Astrocyte (in vitro differentiated cells and primary cell): ENCODE data around the gene MLLT10. TPM values are rescaled to one million over a fixed set of nuclear protein-coding genes. Genes with fewer than 3 reads are reported as not detected.

Source experiments
- DNase-seq: peaks from one replicate; pipeline ENCODE4 v3.0.0-alpha.2; 2010; ENCODE audit warnings: low read depth
- FAIRE-seq: peaks from 2 replicates; lab custom pipeline; 2011; peaks lifted over from hg19 to GRCh38; lab: Jason Lieb, UNC
- H2AFZ ChIP-seq: 2 replicates; pipeline ENCODE4 v1.6.0; 2012; ENCODE audit warnings: low read depth, low read length, inconsistent platforms
- H3K27ac ChIP-seq: 2 replicates; pipeline ENCODE4 v1.5.1; 2011; ENCODE audit warnings: low read depth, low read length, inconsistent platforms
- H3K27me3 ChIP-seq: 2 replicates; pipeline ENCODE4 v1.6.0; 2011; ENCODE audit warnings: low read length, inconsistent platforms; ENCODE audit not compliant: insufficient read depth
- H3K36me3 ChIP-seq: 2 replicates; pipeline ENCODE4 v1.5.1; 2011; ENCODE audit warnings: low read length, inconsistent platforms; ENCODE audit not compliant: insufficient read depth
- H3K4me1 ChIP-seq: 2 replicates; pipeline ENCODE4 v1.5.1; 2011; ENCODE audit warnings: low read length, inconsistent platforms; ENCODE audit not compliant: insufficient read depth
- H3K4me2 ChIP-seq: 2 replicates; pipeline ENCODE4 v1.6.0; 2012; ENCODE audit warnings: low read length, inconsistent platforms
- H3K4me3 ChIP-seq: 2 replicates; pipeline ENCODE4 v1.5.1; 2011; ENCODE audit warnings: low read depth, mild to moderate bottlenecking, low read length, inconsistent platforms; ENCODE audit not compliant: insufficient read depth
- H3K79me2 ChIP-seq: 2 replicates; pipeline ENCODE4 v1.6.0; 2012; ENCODE audit warnings: mild to moderate bottlenecking, low read length, inconsistent platforms; ENCODE audit not compliant: insufficient read depth
- H3K9ac ChIP-seq: 2 replicates; pipeline ENCODE4 v1.6.0; 2012; ENCODE audit warnings: mild to moderate bottlenecking, low read length, inconsistent platforms
- H3K9me3 ChIP-seq: 2 replicates; pipeline ENCODE4 v1.5.1; 2012; ENCODE audit warnings: low read depth, mild to moderate bottlenecking, low read length, inconsistent platforms; ENCODE audit not compliant: insufficient read depth
- H4K20me1 ChIP-seq: 2 replicates; pipeline ENCODE4 v1.6.0; 2012; ENCODE audit warnings: low read length, inconsistent platforms; ENCODE audit not compliant: insufficient read depth
- H3K27ac Mint-ChIP-seq: one replicate; pipeline ENCODE4 v1.8.0; 2021; ENCODE audit warnings: mild to moderate bottlenecking, mixed read lengths; ENCODE audit not compliant: unreplicated experiment
- H3K27me3 Mint-ChIP-seq: one replicate; pipeline ENCODE4 v1.8.0; 2021; ENCODE audit warnings: low read depth, mixed read lengths; ENCODE audit not compliant: unreplicated experiment
- H3K36me3 Mint-ChIP-seq: one replicate; pipeline ENCODE4 v1.8.0; 2021; ENCODE audit warnings: low read depth, mixed read lengths; ENCODE audit not compliant: unreplicated experiment
- H3K4me1 Mint-ChIP-seq: one replicate; pipeline ENCODE4 v1.8.0; 2021; ENCODE audit warnings: low read depth, mixed read lengths; ENCODE audit not compliant: unreplicated experiment
- H3K4me3 Mint-ChIP-seq: one replicate; pipeline ENCODE4 v1.8.0; 2021; ENCODE audit warnings: mild to moderate bottlenecking, moderate library complexity, mixed read lengths; ENCODE audit not compliant: unreplicated experiment
- H3K9me3 Mint-ChIP-seq: one replicate; pipeline ENCODE4 v1.8.0; 2021; ENCODE audit warnings: mild to moderate bottlenecking, mixed read lengths; ENCODE audit not compliant: unreplicated experiment
- EZH2 ChIP-seq: IDR thresholded peaks from 2 replicates; pipeline ENCODE4 v1.6.1; 2012; ENCODE audit warnings: mild to moderate bottlenecking, low read length, inconsistent platforms; ENCODE audit not compliant: insufficient read depth
- total RNA-seq: library from RNA; stranded (reverse); gene quantifications from 2 replicates; pipeline ENCODE4 v1.2.1, GENCODE V29; 2021
- TF ChIP-seq, protein P1 (sequence below): IDR thresholded peaks from 2 replicates; pipeline ENCODE4 v1.5.1; 2011; ENCODE audit warnings: low read depth, mild to moderate bottlenecking, inconsistent platforms, low read length, moderate library complexity; ENCODE audit not compliant: insufficient read depth

MLLT10 gene
- total RNA-seq, 1 donor from 2014 or later, result 46.9 TPM

GRCh38 chr10:21502348-21502740 is 31.7 kb upstream of the MLLT10 start:
- H3K9me3 ChIP-seq, result no peaks in the 10 kb centered on the region
- DNase-seq (no peak), FAIRE-seq (no peak)
- H3K36me3 ChIP-seq, result no peaks in the 10 kb centered on the region
- Mint-ChIP-seq H3K9me3 (no peaks in the 10 kb centered on the region), H3K36me3 (no peaks in the 10 kb centered on the region), H3K27ac (peak overlapping the region; percentile 4), H3K4me1 (peaks cover 47% of the 10 kb centered on the region), H3K27me3 (peaks cover 5% of the 10 kb centered on the region), H3K4me3 (peak overlapping the region; percentile 23)
- TF ChIP-seq, protein P1, sequence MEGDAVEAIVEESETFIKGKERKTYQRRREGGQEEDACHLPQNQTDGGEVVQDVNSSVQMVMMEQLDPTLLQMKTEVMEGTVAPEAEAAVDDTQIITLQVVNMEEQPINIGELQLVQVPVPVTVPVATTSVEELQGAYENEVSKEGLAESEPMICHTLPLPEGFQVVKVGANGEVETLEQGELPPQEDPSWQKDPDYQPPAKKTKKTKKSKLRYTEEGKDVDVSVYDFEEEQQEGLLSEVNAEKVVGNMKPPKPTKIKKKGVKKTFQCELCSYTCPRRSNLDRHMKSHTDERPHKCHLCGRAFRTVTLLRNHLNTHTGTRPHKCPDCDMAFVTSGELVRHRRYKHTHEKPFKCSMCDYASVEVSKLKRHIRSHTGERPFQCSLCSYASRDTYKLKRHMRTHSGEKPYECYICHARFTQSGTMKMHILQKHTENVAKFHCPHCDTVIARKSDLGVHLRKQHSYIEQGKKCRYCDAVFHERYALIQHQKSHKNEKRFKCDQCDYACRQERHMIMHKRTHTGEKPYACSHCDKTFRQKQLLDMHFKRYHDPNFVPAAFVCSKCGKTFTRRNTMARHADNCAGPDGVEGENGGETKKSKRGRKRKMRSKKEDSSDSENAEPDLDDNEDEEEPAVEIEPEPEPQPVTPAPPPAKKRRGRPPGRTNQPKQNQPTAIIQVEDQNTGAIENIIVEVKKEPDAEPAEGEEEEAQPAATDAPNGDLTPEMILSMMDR, result no peak
- no peak for TF ChIP-seq EZH2
- no peak overlapping the region for H3K4me2 ChIP-seq
- H3K4me3 ChIP-seq, result no peak overlapping the region
- peaks cover 3% of the 10 kb centered on the region for H3K4me1 ChIP-seq
- H4K20me1 ChIP-seq, result no peaks in the 10 kb centered on the region
- peaks cover 3% of the 10 kb centered on the region for H3K27me3 ChIP-seq
- no peak overlapping the region for H2AFZ ChIP-seq
- no peak overlapping the region for H3K9ac ChIP-seq
- H3K27ac ChIP-seq, result no peak overlapping the region
- H3K79me2 ChIP-seq, result no peaks in the 10 kb centered on the region

DNA sequence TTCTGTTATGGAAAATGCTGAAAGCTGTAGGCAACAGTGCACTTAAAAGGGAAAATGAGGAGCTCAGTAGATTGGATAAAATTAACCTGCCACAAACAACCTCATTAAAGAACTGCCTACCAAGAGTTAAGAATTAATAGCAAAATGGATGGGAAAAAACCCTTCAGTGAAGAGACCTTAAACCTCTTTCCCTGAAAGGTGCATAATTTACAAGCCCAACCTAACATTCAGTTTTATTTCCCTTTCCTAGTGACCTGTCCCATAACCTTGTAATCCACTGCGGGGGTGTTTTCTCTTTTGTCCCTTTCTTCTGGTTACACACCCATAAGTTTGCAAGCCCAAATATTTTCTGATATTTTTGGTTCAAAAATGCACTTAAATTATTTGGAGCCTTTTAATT is 30.5 kb upstream of the MLLT10 start:
- no peak overlapping the region for H3K4me3 Mint-ChIP-seq
- H3K27ac Mint-ChIP-seq, result no peak overlapping the region

DNA sequence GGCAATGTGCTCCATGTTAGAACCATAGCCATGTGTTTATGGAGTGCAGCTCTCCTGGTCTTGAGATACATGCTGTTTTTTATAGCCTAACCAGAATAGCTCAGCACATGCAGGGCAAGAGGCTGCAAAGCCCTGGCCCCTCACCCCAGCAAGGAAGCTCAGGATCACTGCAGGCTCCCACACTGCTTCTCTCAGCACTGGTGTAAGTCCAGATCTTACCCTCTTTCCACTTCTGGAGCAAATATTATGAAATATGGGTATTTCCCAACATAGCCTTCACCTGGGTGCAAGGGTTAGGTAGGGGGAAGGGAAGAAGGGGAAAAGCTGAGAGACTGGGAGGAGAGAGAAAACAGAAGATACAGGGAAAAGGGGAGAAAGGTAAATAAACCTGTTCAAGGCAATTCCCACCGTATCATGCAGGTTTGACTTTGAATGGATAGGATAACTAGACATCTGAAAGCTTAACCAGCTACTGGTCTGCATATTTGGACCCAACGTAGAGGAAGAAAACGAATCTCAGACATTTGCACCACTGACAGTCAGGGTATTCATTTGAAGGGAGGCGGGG is 28.2 kb upstream of the MLLT10 start:
- TF ChIP-seq EZH2, result no peak
- TF ChIP-seq, protein P1, result no peak
- Histone ChIP-seq H3K4me3 (no peak overlapping the region), H3K27me3 (no peaks in the 10 kb centered on the region), H4K20me1 (no peaks in the 10 kb centered on the region), H3K27ac (no peak overlapping the region), H3K9me3 (no peaks in the 10 kb centered on the region), H3K36me3 (no peaks in the 10 kb centered on the region), H3K4me2 (no peak overlapping the region), H3K9ac (no peak overlapping the region), H2AFZ (no peak overlapping the region), H3K79me2 (no peaks in the 10 kb centered on the region), H3K4me1 (peaks cover 12% of the 10 kb centered on the region)
- H3K4me1 Mint-ChIP-seq, result peaks cover 41% of the 10 kb centered on the region
- no peaks in the 10 kb centered on the region for H3K27me3 Mint-ChIP-seq
- H3K36me3 Mint-ChIP-seq, result no peaks in the 10 kb centered on the region
- no peak overlapping the region for H3K4me3 Mint-ChIP-seq
- no peaks in the 10 kb centered on the region for H3K9me3 Mint-ChIP-seq
- DNase-seq, result no peak
- FAIRE-seq, result no peak
- H3K27ac Mint-ChIP-seq, result no peak overlapping the region

More for the DNA sequence above, 30.5 kb upstream of the MLLT10 start:
- no peaks in the 10 kb centered on the region for H3K36me3 Mint-ChIP-seq
- Histone ChIP-seq H3K79me2 (no peaks in the 10 kb centered on the region), H3K9me3 (no peaks in the 10 kb centered on the region), H3K27me3 (peaks cover 3% of the 10 kb centered on the region), H3K4me2 (no peak overlapping the region), H2AFZ (no peak overlapping the region), H3K4me3 (no peak overlapping the region), H3K4me1 (no peaks in the 10 kb centered on the region), H3K36me3 (no peaks in the 10 kb centered on the region), H3K9ac (no peak overlapping the region), H4K20me1 (no peaks in the 10 kb centered on the region), H3K27ac (no peak overlapping the region)
- H3K27me3 Mint-ChIP-seq, result peaks cover 5% of the 10 kb centered on the region
- H3K9me3 Mint-ChIP-seq, result no peaks in the 10 kb centered on the region
- DNase-seq (no peak), FAIRE-seq (no peak)
- H3K4me1 Mint-ChIP-seq, result peaks cover 40% of the 10 kb centered on the region
- no peak for TF ChIP-seq EZH2
- TF ChIP-seq, protein P1, result no peak
